PC-3 (cell line): ENCODE results near the gene GAD2. TPM values are rescaled to one million over a fixed set of nuclear protein-coding genes. Genes with fewer than 3 reads are reported as not detected.

Source experiments
- ATAC-seq: fragments of 200-7000 bp; cut with Tn5 transposase; 2 replicates; pipeline ENCODE4 v1.9.1; 2020; ENCODE audit warnings: mild to moderate bottlenecking, moderate library complexity
- BruUV-seq: library from RNA; stranded (reverse); fragments of 400-500 nt; replicated peaks from 2 replicates; lab custom pipeline; 2021; lab: Mats Ljungman, UMichigan
- CTCF ChIA-PET: fragments of 300-600 bp; sonication (Branson Sonifier 250); formaldehyde crosslinking; loops from one replicate; lab custom pipeline; 2022; ENCODE audit warnings: antibody characterized with exemption; lab: Charles Lee
- POLR2A ChIA-PET: fragments of 300-600 bp; sonication (Branson Sonifier 250); formaldehyde crosslinking; loops from one replicate; lab custom pipeline; 2022; ENCODE audit warnings: antibody characterized with exemption; ENCODE audit not compliant: unreplicated experiment; lab: Charles Lee
- DNase-seq: peaks from one replicate; pipeline ENCODE4 v3.0.0-alpha.2; 2015
- H2AFZ ChIP-seq: fragments of 300-600 bp; sonication (generic); 2 replicates; pipeline ENCODE4 v1.6.0; 2016; ENCODE audit warnings: antibody characterized with exemption, low read length
- H3F3A ChIP-seq: fragments of 300-600 bp; sonication (generic); one replicate; pipeline ENCODE4 v1.6.0; 2017; ENCODE audit warnings: antibody characterized with exemption, low read length, control low read depth, mild to moderate bottlenecking; ENCODE audit not compliant: unreplicated experiment
- H3K27ac ChIP-seq: fragments of 300-600 bp; sonication (generic); 2 replicates; pipeline ENCODE4 v1.5.1; 2016; ENCODE audit warnings: mild to moderate bottlenecking, low read length
- H3K27me3 ChIP-seq: fragments of 300-600 bp; sonication (generic); 2 replicates; pipeline ENCODE4 v1.6.1; 2016; ENCODE audit warnings: low read length, mixed read lengths
- H3K36me3 ChIP-seq: fragments of 300-600 bp; sonication (generic); 2 replicates; pipeline ENCODE4 v1.6.1; 2016; ENCODE audit warnings: low read depth, mixed run types, low read length, mixed read lengths
- H3K4me1 ChIP-seq: fragments of 300-600 bp; sonication (generic); 2 replicates; pipeline ENCODE4 v1.5.1; 2016; ENCODE audit warnings: low read length; ENCODE audit not compliant: insufficient read depth
- H3K4me2 ChIP-seq: fragments of 300-600 bp; sonication (generic); 2 replicates; pipeline ENCODE4 v1.6.0; 2016; ENCODE audit warnings: low read length
- H3K4me3 ChIP-seq: fragments of 300-600 bp; sonication (generic); 2 replicates; pipeline ENCODE4 v1.5.1; 2016; ENCODE audit warnings: mild to moderate bottlenecking, low read length, mixed read lengths
- H3K79me2 ChIP-seq: fragments of 300-600 bp; sonication (generic); 2 replicates; pipeline ENCODE4 v1.6.1; 2017; ENCODE audit warnings: low read length, mixed read lengths
- H3K9ac ChIP-seq: fragments of 300-600 bp; sonication (generic); 2 replicates; pipeline ENCODE4 v1.6.0; 2016; ENCODE audit warnings: mild to moderate bottlenecking, low read length
- H3K9me2 ChIP-seq: fragments of 300-600 bp; sonication (generic); replicated peaks from 2 replicates; pipeline ENCODE4 v1.6.1; 2016; ENCODE audit warnings: mixed run types, low read length, mixed read lengths
- H3K9me3 ChIP-seq: fragments of 300-600 bp; sonication (generic); 2 replicates; pipeline ENCODE4 v1.6.1; 2016; ENCODE audit warnings: low read length, mixed read lengths
- H4K20me1 ChIP-seq: fragments of 300-600 bp; sonication (generic); 2 replicates; pipeline ENCODE4 v1.6.1; 2016; ENCODE audit warnings: low read length, mixed read lengths
- CTCF ChIP-seq: fragments of 300-600 bp; sonication (generic); conservative IDR thresholded peaks from 2 replicates; pipeline ENCODE4 v1.5.1; 2017; ENCODE audit warnings: antibody characterized with exemption, low read depth, mild to moderate bottlenecking, low read length
- EZH2 ChIP-seq: fragments of 300-600 bp; sonication (generic); IDR thresholded peaks from one replicate; pipeline ENCODE4 v1.6.1; 2017; ENCODE audit warnings: antibody characterized with exemption, mild to moderate bottlenecking, low read length; ENCODE audit not compliant: unreplicated experiment
- EZH2phosphoT487 ChIP-seq: fragments of 300-600 bp; sonication (generic); IDR thresholded peaks from 2 replicates; pipeline ENCODE4 v1.6.1; 2018; ENCODE audit warnings: mild to moderate bottlenecking, antibody characterized with exemption, low read length, borderline replicate concordance
- intact Hi-C: fragments of 100-400 bp; cut with micrococcal nuclease; formaldehyde crosslinking; loops from 2 replicates; pipeline ENCODE4 v1.9.0; 2023
- total RNA-seq: library from RNA; depleted of rRNA; stranded (reverse); fragments of >200 nt; gene quantifications from 2 replicates; pipeline ENCODE4 v1.2.3, GENCODE V29; 2014

GAD2 gene
- total RNA-seq, 1 experiment from 2014 or later, result not detected

DNA sequence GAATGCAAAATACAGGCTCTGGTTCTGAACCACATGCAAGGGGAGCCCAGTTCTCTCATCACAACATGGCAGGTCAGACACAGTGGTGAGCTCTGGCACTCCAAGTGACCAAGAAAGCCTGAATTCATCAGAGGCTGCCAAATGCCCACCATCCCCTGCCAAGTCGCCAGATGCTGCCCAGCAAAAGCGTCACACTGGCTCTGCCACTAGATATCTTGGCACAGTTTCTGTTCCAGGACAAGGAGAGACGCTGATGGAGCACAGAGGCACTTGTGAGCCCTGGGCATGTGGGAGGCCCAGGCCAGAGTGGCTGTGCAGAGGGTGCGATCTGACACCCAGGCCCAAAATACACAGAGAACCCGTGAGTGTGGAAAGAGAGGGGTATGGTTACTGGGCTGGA is 57.8 kb downstream of the GAD2 start:
- CTCF ChIA-PET, result no interaction called here
- no TSS peak for BruUV-seq
- Histone ChIP-seq H3K9me2 (no peaks in the 10 kb centered on the region), H3K4me1 (no peaks in the 10 kb centered on the region), H3K4me3 (no peak overlapping the region), H3K4me2 (no peak overlapping the region), H3F3A (no peaks in the 10 kb centered on the region), H3K36me3 (no peaks in the 10 kb centered on the region), H3K79me2 (no peaks in the 10 kb centered on the region), H3K9ac (no peak overlapping the region), H3K9me3 (no peaks in the 10 kb centered on the region), H4K20me1 (no peaks in the 10 kb centered on the region), H2AFZ (no peak overlapping the region), H3K27me3 (peaks cover 73% of the 10 kb centered on the region), H3K27ac (no peak overlapping the region)
- ATAC-seq (no peak), DNase-seq (no peak)
- POLR2A ChIA-PET, result no interaction called here
- intact Hi-C loops, result no loop called here
- TF ChIP-seq EZH2phosphoT487 (no peak), CTCF (no peak), EZH2 (no peak)

DNA sequence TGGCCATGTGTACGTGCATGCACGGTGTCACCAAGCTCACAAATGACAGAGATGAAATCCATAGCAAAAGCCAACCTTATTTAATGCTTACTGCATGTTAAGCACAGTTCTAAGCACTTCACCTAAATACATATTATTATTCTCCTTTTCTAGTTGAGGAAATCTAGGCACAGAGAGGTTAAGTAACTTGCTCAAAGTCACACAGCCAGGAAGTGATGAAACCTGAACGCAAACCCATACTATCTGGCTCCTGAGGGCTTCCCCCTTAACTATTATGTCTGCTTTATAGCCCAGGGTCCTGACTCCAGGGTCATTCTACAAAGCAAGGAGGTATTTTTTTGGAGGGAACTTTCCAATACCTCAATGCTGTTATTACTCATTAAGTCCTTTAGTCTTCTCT is 61.7 kb downstream of the GAD2 start:
- CTCF ChIA-PET, result no interaction called here
- TF ChIP-seq CTCF (no peak), EZH2 (no peak), EZH2phosphoT487 (no peak)
- Histone ChIP-seq H3F3A (no peaks in the 10 kb centered on the region), H4K20me1 (no peaks in the 10 kb centered on the region), H3K4me3 (no peak overlapping the region), H3K9me2 (no peaks in the 10 kb centered on the region), H3K9ac (no peak overlapping the region), H3K9me3 (no peaks in the 10 kb centered on the region), H3K36me3 (no peaks in the 10 kb centered on the region), H2AFZ (no peak overlapping the region), H3K79me2 (no peaks in the 10 kb centered on the region), H3K4me2 (no peak overlapping the region), H3K4me1 (no peaks in the 10 kb centered on the region), H3K27me3 (peaks cover 56% of the 10 kb centered on the region), H3K27ac (no peak overlapping the region)
- POLR2A ChIA-PET, result no interaction called here
- no peak for ATAC-seq
- intact Hi-C loops, result no loop called here
- no TSS peak for BruUV-seq
- no peak for DNase-seq

DNA sequence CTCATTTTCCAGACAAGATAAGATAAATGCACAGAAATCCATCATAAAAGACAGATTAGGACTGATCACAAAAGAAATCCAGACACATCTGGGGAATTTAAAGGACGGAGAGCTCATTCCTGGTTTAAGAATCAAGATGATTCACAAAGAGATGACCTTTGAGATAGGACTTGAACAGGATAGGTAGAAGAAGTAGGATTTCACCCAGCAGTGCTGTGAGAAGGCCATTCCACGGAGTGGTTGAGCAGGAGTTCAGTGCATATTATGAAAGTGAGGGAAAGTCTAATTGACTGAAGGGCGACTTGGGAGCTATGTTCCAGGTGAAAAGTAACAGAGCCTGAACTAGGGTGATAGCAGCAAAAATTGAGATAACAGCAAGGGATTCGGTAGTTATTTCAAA is 73.7 kb downstream of the GAD2 start:
- DNase-seq (no peak), ATAC-seq (no peak)
- intact Hi-C loops, result no loop called here
- Histone ChIP-seq H4K20me1 (no peaks in the 10 kb centered on the region), H3K79me2 (no peaks in the 10 kb centered on the region), H3K36me3 (no peaks in the 10 kb centered on the region), H3K27me3 (peaks cover 6% of the 10 kb centered on the region), H2AFZ (no peak overlapping the region), H3F3A (no peaks in the 10 kb centered on the region), H3K4me2 (no peak overlapping the region), H3K9me2 (no peaks in the 10 kb centered on the region), H3K4me3 (no peak overlapping the region), H3K9me3 (no peaks in the 10 kb centered on the region), H3K4me1 (no peaks in the 10 kb centered on the region), H3K27ac (no peak overlapping the region), H3K9ac (no peak overlapping the region)
- POLR2A ChIA-PET, result no interaction called here
- no peak for TF ChIP-seq CTCF
- no peak for TF ChIP-seq EZH2
- TF ChIP-seq EZH2phosphoT487, result no peak
- no TSS peak for BruUV-seq
- CTCF ChIA-PET, result no interaction called here
